Stimulated activated CD4-positive, alpha-beta T cell treated with anti-CD3 and anti-CD28 coated beads, Interleukin-4, amount 100 ng/mL, for 48 hours (primary cell): ENCODE data around the gene DLST.

ENCODE experiments used
- DNase-seq, 2 donors: peaks; one replicate each; pipeline ENCODE4 v3.0.0-alpha.2; 2020; ENCODE audit warnings: low read depth in 2 of 2

The DLST gene

DNA sequence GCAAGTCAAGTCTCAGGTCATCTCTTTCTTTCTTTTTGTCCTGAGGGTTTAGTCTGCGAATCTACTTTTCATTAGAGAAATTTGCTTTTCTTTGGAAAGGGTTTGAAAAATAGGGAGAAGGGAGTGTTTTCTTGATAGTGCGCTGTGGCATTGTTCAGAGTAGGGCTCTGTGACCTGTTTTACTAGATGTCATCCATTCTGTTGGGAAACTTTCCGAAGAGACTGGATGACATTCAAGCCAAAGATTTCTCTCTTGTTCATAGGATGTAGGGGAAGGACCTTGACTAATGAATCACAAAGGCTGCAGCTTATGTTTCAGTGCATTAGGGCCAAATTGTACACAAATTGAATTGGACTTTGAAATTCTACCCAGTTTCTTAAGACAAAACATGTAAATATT lies 14.7 kb downstream of the DLST start:
- no peak for DNase-seq

DNA sequence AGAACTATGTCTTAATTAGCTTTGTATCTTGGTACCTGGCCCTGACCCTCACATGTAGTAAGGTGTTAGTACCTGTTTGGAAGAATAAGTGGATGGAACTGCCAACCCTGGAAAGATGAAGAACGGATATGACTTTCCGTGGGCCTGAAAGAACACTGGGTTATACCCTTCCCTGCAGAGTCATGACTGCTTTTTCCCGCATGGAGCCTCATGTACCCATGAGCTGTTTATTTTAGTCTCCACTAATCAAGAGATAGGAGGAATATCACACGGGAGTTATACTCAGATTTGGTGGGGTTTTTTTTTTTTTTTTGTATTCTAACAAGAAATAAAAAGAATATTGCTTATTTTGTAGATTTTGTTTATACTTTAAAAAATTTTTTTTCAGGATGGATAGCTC lies 15.9 kb downstream of the DLST start:
- DNase-seq: no peak

DNA sequence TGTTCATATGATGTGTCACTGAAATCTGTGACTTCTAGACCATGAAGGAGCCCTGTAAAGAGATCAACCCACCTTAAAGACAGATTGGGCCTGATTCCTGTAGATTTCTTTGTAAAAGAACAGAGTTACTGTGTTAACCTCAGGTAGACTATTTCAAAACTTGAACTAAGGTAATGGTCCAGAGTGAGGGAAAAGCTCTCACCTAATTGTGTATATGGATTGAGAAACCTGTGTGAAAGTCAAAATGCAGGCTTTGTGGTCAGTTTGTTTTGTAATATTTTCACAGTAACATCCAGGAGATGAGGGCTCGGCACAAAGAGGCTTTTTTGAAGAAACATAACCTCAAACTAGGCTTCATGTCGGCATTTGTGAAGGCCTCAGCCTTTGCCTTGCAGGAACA lies 16.4 kb downstream of the DLST start:
- no peak for DNase-seq

DNA sequence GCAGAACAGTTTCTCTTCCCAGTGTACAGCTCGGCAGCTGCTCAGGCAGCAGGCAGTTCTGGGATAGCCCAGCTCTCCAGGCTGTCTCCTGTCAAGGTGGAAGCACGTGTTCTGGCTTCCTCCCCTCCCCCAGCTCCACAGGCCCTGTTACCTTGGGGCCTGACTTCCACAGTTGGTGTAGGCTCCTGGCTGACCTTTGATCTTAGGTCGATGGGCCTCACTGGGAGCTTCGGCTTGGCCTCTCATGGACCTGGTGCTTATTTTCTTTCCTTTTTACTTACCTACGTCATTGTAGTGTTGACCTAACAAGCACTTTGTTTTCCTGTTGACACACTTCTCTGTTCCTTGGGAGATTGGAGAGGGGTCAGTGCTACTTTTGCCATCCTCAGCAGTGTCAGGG lies 17.0 kb downstream of the DLST start:
- DNase-seq: no peak

DNA sequence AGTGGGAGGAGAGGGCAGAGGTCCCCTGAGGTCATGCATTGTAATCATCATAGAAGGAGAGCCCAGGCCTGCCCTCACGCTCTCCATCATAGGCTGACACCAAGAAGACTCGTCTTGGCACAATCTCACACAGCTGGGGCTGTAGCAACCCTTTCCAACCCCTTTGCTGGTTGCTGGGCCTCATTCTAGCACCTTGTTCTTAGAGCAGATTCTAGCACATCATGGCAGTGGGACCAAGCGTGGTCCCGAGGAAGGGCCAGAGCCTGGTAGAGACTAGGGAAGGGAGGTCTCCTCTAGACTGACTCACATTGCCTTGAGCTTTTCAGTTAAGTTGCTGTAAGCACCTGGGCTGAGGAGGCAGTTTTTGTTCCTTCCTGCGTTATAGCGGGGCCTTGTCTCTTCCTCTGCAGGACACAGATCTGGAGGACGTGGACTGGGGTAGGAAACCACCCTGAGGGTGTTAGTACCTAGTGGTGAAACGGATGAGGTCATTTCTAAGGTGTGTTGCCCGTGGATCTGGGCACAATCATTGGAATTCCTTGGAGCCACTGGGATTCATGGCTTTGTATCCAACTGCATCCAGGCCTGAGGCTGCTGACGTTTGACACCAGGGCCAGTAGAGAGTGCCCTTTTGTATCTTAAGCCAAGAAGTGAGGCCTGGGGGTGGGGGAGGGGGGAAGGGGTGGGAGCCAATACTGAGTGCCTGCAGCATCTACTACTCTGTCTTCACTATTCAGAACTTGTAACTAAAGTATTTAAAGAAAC lies 21.4 kb downstream of the DLST start:
- DNase-seq: no peak

DNA sequence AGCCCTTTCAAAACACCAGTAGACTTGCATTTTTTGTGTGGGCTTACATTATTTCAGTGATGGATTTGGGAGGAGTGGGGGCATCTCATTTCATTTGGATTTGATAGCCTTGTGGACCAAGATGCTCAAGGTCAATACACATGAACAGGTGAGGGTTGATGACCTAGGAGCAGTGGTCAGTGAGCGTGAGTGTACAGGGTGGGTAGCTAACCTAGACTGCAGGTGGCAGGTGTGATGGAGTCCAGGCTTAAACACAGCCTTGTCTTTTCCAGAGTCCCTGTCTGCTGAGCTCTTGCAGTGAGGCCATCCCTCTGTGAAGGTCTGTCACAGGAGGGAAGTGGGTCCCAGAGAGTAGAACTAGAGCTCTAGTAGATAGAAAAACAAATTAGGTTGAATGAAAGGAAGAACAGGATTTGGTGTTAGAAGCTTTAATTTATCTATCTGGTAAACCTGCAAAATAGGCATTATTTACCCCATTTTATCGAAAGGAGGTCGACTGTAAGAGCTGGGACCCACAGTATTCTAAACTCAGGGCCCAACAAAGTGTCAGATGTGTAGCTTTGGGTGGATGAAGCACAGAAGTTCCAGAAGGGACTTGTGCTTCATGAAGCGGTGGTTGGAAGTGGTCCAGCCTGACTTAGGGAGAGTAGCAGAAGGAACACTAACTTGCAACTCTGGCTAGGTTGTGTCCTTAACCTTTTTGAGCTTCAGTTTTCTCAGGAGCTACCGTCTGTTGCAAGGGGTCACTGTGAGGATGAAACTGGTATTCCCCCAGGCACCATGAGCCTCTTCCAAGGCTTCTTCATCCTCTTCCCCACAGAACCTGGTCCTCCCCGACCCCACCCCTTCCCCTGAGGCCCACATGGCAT lies 23.2 kb downstream of the DLST start:
- no peak for DNase-seq

DNA sequence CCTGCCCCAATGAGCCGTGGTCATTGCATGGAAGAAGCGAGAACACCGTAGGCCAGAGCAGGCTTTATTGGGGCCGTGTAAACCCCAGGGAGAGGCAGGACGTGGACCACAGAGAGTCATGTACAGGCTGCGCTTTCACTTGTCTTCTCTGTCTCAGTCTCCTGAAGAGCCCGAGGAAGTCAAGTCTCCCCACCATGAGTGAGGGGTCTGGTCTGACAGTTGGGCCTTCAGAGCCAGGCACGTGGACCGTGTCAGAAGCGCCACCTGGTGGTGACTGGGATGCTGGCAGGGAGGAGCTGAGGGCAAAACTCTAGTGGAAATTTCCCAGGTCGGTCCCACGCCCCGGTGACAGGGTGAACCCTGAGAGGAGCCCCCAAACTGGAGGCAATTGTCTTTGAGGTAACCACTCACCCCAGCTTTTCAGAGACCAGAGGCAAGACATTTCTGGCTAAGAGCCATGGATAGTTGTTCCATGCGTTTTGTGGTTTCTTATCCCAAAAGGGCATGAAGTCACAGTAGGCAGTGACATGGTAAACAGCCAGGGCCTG lies 24.0 kb downstream of the DLST start:
- DNase-seq: peak; percentile 68 to 83

DNA sequence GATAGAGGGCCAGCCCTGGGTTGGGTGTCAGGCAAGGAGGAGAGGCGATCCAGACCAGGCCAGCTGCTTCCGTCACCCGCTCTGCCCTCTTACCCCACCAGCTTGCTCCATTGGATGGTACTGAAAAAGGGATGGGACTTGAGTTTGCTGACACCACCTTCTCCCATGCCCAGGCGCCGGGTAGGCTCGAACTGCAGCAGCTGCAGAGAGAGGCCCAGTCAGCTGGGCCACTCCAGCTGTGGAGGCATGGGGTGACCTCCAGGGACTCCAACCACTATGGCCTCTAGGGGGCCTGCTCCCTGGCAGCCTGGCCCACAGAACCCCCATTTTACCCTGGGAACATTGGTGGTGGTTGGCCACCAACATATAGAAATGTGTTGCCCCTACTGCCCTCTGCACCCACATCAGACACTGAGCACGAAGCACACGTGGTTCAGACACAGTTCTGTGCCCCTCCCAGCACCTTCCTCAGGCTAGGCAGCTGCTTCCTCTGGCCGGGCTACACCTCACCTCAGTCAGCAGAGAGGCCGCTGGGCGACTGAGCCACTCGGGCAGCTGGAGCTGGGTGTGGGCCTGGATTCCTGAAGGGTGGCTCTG lies 25.3 kb downstream of the DLST start:
- DNase-seq: no peak

DNA sequence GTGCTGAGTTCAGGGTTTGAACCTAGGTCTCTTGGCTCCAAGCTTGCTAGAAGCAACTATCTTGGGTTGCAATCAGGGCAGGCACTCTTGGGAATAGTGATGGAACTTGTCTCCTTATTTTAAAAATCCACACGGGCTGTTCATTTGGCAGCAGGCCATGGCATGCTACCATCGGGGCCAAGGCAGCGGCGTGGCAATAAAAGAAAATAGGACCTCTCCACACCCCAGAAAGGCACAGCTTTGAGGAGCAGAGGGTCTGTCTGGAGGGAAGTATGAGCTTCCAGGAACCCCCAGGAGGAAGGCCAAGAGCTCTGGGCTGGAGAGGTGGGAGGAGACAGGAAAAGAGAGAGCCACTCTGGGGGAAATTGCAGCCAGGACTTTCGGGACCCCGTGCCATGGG lies 26.0 kb downstream of the DLST start:
- DNase-seq: no peak

DNA sequence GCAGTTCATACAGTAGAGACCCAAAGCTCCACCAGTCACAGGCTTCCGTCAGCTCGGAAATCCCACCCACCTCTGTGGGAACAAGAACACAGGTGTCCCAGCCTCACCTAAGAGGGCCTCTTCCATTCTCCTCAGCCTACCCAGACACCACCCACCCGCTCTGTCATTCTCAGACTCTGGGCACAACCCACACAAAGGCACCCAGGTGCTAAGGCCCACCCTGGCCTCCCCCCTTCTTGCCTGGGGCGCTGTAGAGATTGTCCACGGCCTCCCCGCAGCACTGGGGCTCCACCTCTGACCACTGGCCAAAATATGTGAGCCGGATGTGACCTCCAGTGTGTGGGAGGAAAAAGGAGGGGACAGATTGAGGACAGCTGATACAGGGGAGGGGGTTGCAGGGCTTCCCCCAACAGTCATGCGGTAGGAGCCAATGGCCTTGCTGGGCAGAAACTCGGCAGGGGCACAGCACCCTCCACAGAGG lies 27.2 kb downstream of the DLST start:
- DNase-seq: no peak

DNA sequence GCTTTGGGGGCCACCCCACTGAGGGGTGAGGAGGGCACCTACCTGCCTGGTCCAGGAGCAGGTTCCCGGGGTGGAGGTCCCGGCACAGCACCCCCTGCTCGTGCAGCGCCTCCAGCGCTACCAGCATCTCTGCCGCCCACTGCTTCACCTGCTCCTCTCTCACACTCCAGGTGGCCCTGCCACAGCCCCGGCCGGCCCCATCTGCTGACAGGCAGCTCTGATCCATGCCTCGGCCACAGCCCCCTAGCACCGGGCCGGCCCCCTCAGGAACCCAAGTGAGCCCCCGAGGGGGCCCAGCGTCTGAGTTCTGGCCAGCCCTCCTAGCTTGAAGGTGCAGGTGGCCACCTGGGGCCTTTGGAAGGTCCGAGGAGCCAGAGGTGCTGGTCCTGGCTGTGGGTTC lies 27.8 kb downstream of the DLST start:
- DNase-seq: no peak

DNA sequence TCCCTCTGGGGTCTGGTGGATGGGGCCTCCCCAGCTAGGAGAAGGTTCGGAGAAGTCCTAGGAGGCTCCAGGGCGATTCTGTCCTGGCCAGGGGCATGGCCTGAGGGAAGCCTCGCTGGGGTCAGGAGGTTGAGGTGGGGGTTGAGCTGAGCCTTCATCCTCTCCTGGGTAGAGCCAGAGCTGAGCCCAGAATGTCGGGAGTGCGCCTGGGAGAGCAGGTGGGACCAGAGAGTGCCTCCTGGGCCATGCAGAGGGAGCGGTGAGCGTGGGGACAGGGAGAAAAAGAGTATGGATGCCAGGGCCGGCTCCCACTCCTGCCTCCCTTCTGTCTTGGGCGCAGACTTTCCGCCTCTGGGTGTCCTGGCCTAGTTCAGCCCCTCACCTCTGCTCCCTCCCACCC lies 28.2 kb downstream of the DLST start:
- DNase-seq: no peak

DNA sequence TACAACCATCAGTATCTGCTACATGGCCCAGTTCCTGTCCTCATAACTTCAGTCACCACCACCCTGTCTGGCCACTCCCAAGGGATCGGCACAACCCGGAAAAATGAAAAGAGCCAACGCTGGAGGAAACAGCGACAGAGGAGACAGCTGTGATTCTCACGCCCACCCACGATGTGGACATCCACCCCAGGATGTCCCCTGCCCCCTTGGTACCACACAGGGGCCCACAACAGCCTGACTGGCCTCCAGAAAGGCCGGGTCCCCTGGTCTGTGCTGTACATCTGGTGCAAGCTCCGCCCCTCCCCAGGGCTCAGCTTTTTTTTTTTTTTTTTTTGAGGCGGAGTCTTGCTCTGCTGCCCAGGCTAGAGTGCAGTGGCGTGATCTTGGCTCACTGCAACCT lies 28.8 kb downstream of the DLST start:
- no peak for DNase-seq

DNA sequence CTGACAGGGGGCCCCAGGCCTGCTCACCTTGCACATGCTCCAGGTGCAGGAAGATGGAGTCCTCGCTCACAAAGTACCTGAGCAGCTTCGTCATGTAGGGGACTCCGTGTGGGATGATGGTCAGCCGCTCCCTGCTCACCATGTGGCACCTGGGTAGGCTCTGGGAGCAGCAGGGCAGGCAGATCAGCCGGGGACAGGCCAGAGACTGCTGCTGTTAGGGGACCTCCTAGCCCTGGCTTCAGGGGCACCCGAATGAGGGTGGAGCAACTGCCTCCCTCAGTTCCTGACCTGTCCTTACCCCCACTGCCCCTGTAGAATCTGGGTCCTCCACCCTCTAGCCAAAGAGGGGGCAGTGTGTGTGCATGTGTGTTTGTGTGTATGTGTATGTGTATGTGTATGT lies 29.5 kb downstream of the DLST start:
- DNase-seq: no peak

DNA sequence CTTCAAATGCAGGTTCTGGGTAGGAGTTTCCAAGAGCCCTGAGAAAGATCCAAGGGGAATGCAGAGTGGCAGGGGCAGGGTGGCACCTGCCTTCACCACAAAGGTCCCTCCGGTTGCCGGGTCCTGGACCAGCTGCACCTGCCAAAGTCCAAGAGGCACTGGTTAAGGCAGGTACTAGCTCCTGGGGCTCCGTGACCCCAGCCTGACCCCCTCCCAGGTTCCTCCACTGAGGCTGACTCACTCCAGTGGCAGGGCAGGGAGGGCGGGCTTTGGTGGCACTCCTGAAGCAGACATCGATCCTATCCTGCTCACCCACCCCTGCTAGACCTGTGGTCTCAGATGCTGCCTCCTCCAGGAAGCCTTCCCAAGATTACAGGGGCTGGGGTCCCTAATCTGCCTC lies 30.0 kb downstream of the DLST start:
- DNase-seq: no peak

DNA sequence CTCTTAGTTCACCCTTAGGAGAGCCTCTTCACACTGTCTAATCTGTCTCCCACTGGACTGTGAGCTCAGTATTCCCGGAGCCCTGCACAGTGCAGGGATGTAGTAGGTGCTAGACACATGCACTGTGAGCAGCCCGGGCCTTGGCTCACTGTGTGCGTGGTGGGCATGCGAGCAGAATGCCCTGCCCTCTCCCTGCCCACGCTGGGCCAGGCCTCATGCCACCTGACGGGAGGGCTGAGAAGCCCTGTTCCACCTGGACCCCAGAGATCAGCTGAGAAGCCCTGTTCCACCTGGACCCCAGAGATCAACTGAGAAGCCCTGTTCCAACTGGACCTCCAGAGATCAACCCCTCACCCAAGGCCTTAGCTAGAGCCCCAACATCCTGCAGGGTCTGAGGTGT lies 30.4 kb downstream of the DLST start:
- no peak for DNase-seq

DNA sequence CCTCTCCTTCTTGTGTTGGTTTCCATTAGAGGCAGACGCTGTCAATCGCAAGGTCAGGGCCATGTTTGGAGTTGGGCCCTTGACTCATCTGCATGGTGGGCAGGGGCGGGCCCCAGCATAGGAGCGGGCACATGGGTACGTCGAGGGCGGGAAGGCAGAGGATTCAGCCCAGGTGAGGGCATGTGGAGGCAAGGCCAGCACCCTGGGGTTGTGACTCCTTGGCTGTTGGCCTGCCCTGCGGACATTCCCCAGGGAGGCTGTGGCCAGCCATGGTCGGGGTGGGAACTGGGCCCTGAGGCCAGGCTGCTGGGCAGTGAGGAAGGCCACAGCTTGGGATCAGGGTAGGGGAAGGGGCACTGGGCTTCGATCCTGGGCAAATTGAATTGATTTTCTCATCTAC lies 31.1 kb downstream of the DLST start:
- no peak for DNase-seq

DNA sequence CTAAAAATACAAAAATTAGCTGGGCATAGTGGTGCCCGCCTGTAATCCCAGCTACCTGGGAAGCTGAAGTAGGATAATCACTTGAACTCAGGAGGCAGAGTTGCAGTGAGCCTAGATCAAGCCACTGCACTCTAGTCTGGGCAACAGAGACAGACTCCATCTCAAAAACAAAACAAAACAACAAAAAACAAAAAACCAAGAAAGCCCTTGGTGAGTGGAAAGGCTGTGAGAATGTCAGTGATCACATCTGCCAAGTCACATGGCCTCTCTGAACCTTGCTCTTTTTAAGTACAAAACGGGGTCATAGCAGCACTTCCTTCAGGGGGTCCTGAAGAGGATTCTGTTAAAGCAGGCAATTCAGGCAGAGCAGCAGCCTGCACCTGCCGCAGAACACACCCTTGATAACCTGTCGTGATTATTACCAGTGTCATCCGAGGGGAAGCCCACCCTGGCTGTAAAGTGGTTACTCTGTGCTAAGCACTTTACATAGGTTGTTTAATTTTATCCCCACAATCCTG lies 31.7 kb downstream of the DLST start:
- DNase-seq: no peak

DNA sequence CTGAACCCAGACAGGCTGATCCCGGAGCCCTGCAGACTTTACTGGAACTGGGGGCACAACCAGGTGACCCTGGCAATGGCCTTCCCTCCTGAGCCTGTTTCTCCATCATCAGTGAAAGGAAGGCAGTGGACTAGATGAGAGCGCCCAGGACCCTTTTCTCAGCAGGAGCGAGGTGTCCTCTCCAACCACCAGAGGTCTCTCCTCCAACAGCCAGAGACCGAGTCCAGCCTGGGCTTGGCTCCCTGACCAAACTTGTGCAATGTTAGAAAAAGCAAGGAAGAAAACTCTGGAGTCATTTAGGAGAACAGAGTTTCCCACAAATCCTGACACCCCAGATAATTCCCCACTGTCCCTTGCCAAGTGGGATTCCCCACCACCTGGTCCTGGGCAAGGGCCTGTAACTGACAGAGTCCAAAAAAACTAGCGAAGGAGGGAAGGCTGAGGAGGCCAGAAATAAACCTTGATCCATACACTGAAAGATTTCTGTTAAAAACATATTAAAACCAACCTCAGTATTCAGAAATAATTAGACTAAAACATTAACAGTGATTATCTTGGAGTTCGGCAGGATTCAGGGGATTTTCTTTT lies 32.4 kb downstream of the DLST start:
- no peak for DNase-seq

DNA sequence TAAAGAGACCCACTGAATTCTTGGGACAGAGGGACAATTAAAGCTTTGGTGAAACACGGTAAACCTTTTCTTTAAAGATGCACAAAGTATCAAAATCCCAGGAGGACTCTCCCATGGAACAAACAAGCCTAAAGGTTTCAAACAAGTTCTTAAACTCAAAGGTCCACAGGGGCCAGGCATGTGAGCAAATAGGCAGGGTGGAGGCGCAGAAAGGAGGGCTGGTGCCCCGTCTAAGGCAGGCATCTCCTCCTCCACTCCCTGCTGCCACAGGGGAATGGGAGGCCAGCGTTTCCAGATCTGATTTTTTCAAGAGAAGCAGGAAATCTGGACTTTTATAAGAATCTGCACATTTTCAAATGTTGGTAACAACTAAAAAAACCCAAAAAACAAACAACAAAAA lies 33.7 kb downstream of the DLST start:
- DNase-seq: no peak

DNA sequence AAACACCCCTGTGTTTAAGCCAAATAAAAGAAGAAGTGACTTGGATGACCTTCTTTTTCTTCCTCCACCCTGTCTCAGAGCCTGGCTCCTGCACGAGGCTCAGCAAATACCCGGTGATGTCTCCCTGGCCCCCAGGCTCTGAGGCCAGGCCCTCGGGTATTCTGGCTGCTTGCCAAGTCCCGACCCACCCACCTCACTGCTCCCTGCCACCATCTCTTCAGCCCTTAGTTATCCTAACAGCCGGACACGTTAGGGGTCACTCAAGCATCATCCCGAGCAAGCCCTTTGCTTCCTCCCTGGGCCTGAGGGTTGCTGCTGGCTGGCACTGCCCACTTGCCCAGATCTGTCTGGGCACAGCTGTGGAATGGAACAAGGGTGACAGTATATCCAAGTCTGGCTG lies 34.1 kb downstream of the DLST start:
- DNase-seq: no peak

DNA sequence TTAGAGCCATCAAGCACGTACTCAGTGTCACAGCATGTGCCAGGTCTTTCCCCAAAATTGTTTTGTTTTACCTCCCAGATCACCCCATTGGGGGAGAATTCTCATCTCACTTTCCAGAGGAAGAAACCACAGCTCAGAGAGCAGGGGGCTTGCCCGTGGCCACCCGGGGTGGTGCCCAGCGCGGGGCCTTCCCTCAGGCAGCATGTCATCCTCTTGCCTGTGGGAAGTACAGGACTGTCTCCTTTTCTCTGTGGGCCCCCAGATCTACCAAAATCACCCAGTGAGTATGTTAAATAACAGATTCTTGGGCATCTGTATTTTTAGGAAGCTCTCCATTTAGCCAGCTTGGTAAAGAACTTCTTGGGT lies 35.4 kb downstream of the DLST start:
- no peak for DNase-seq
